Stimulated activated CD8-positive, alpha-beta memory T cell treated with anti-CD3 and anti-CD28 coated beads, Interleukin-4, amount 100 ng/mL, for 24 hours (primary cell): Measurements from ENCODE around the gene TLL2.
A peak's percentile ranks its signal among the peaks of the same experiment; 100 is the strongest.

Experiments
- DNase-seq: peaks from one replicate; pipeline ENCODE4 v3.0.0-alpha.2; 2020; ENCODE audit warnings: low read depth

The TLL2 gene

DNA sequence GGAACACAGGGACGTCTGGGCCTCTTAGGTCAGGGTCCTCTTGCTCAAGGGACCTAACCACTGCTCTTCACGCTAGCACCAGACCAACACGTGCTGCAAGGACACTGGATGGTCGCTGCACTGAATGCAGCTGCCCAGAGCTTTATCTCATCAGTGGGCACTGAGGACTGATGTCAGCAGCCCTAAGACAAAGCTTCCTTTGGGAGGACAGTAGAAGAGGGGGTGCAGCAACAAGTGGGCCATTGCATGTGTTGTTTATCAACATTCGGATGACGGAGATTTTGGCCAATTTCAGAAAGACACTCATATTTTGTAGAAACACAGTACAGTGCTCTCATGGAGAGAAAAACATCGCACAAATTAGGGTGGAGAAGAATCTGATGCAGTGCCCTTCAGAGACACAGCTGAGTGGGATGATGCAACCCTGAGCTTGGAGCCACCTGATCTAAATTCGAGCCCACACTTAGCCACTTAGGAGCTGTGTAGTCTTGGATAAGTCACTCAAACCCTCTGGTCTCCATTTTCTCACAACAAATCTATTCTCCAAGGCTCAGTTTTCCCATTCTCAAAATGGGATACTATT lies 156.6 kb downstream of the TLL2 start:
- no peak for DNase-seq

DNA sequence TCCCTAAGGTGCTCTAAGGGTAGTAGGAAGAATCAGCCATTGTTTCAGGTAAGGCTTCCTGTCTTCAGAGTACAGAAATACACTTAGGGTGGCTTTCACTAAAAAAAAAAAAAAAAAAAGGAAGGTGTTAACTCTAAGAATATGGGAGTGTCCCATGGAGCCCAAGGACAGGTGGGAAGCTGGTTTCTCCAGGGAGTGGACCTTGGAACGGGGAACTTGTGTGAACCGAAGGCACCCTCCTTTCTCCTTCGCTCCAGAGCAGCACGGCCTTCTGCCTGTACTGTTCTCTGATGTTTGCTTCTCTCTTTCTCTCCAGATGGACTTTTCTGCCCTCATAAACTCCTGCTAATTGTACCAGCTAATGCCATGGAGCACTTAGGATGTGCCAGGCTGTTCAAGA lies 161.1 kb downstream of the TLL2 start:
- DNase-seq, result no peak

DNA sequence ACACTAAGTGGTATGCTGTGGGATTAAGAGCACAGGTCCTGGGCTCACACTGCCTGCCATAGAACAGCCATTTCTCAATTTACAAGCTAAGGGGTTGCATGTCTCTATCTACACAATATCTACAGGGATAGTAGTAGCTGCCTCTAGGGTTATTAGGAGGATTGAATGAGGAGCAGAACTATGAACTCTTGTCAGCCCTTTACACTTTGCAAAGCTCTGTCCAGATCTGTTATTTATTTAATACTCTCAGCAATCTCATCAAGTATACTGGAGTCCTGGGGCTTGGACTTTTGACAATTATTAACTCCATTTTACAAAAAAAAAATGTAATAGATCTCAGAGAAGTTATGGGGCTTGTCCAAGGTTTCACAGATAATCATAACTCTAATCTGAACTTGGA lies 161.7 kb downstream of the TLL2 start:
- DNase-seq, result no peak

DNA sequence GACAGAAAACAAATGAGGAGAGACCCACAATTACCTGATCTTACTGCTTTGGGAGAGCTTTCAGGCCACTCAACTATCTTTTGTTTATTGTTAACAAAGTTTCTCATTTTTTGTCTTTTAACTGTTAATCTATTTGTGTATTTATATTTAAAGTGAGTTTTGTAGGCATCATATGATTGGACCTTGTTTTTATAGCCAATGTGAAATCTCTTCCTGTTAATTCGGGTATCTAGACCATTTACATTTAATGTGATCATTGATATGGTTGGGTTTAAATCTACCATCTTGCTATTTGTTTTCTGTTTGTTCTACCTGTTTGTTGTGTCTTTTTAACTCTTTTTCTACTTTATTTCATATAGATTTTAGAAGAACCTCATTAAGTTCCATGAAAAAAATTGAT lies 167.4 kb downstream of the TLL2 start:
- DNase-seq, result no peak

DNA sequence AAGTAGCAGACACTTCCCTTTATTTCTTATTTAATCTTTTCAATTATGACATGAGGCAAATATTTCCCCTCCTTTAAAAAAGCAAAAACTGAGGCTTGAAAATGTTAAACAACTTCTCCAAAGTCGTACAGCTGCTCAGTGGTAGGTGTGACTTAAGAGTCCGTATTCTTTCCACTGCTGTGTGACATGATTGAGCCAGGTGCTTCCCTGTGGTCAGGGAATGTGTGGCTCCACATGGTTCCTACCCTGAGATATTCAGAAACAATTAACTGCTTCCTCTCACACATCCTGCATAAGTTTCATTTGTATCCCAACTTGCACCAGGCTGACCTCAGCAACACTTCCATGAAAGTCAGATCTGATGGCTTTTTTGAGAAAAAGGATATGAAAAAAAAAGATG lies 168.5 kb downstream of the TLL2 start:
- no peak for DNase-seq

DNA sequence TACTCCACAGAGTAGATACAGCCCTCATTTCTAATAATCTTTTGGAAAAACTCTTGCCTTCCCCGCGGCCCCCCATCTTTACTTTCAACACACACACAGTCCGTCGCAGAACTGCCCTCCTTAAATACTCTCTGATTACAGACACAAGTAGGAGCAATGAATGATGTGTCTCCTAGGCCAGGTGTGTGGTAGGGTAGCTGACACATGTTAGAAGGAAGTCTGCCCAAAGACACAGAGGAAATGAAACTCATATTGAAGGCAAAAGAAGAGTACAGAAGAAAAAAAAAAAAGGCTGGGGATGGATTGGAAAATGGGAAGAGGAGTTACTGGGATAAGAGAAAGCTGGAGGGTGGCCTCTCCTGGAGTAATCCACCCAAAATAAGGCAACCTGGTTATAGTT lies 169.5 kb downstream of the TLL2 start:
- DNase-seq, result no peak

DNA sequence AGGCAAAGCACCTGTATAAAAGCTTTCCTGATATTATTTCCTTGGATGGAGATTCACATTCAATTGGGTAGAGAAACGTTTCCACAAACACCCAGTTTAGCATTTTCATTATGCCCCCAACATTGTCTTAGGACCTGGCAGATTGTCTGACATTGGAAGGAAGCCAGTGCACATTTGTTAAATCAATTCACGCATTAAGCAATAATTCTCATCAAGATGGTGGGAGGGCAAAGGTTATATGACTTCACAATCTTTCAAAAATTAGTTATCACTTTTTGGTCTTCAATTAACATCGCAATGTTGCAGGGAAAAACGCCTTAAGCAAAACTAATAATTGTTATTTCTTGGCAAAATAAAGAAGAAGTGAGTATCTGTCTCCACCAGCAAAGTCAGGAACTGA lies 171.3 kb downstream of the TLL2 start:
- DNase-seq, result no peak

DNA sequence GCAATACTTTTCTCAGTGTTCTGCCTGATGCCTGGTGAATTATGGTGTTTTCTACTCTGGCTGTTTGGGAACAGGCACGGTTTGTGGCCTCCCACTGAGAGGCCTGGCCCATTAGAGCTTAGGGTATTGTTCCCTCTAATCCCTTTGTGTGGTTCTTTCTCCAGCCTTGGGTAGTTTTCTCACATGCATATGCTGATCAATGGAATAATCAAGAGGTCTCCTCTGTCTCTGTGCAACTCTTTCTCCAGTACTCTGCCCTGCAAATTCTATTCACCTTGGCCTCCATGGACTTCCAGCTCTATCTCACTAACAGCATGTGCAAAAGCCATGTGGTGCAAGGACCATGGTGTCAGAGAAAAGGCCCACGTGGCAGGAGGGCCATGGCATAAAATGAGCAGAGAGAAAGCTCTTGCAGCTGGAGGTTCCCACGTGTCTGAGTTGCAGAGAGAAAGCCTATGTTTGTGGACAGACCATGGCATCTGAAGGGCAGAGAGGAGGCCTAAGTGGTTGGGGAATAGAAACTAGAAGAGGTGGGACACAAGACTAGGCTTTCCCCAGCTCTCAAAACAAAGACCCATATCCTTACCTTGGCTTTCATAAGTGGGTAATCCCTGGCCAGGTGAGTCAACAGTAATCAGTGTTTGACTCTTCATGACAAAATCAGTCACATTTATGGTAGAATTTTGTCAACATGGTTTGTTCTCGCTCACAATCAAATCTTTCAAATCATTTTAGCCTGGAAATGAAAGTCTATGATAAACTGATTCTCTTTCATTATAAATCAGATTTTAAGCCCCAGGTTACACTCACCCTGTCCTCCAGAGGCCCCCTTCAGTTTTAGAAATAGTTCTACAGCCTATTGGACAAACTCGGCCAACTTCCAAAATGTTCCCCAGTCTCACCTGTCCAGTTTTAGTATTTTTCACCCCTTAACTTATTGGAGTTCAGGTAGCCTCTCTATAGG lies 172.2 kb downstream of the TLL2 start:
- no peak for DNase-seq

DNA sequence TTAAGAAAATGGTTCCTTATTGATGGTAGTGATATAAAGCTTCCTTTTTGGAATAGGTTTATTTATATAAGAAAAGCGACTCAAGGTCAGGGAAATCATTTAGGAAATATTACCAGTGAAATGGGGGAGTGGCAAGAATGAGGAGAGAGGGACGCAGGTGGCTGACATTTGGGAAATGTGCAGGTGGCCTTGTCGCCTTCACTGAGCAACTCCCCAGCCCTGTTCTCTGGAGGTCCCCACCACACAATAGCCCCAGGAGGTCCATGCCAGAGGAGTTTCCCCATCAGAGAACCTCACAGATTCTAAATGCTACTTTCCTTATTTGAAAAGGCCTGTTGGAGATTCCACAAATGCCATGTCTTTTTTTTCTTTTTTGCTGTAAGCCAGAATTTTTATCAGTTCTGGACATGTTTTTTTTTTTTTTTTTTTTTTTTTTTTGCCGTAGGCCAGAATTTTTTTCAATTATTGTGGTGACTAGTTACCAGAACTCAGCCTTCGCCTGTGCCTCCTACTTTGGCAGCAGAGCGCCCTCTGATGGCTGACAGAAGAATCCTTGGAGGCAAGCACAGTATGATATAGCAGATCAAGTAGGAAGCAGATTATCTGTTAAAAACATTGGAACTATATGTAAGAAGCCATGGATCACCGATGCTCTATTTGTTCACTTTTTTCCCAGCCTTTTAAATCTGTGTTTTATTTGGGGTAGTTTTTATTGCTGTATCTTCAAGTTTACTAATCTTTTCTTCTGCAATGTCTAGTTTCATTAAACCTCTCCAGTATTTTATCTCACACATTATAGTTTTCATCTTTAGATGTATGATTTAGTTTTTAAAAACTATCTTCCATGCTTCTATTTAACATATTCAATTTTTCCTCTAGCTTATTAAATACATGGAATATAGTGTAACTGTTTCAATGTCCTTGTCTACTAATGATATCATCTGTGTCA lies 173.5 kb downstream of the TLL2 start:
- DNase-seq, result peak; percentile 38

DNA sequence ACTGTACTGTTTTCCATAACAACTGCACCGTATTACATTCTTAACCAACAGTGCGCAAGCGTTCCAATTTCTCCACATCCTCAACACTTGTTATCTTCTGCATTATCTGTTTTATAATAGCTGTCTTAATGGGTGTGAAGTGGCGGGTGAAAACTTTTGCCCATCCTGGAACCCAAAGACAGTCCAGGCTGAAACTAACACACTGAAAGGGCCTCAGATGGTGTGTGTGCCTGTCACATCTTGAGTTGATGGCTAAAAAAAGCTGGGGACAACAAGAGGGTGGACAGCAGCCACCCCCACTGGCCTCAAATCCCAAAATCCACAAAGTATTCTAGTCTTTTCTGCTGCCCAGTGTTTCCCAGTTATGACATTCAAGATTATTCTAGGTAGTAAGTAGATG lies 174.3 kb downstream of the TLL2 start:
- DNase-seq, result no peak

DNA sequence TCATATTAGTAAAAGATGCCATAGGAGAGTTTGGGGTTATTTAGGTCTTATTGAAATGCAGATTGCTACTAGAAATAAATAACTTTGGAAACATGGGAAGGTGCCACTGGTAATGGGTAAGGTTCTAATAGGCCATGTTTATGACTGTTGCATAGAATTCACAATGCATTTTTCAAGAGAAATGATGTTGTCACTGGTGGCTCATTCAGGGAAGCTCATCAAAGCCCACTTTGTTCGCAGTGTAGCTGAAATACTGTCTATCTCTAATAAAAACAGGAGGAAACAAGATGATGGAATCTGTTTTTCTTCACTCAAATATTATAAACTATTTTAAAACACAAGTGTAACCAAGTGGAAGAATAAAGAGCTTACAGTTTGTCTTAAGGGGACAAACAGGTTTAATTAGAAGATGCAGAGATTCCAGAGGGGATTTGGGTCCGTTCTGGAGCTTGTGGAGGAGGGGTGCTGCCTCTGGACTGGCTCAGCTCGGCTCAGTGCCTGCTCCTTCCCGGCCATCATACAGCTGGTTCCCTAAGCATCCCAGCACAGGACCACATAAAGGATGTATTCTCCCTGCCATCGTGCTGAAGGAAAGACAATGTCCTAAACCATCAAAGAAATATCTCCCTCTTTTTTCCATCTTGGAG lies 175.3 kb downstream of the TLL2 start:
- DNase-seq, result no peak

DNA sequence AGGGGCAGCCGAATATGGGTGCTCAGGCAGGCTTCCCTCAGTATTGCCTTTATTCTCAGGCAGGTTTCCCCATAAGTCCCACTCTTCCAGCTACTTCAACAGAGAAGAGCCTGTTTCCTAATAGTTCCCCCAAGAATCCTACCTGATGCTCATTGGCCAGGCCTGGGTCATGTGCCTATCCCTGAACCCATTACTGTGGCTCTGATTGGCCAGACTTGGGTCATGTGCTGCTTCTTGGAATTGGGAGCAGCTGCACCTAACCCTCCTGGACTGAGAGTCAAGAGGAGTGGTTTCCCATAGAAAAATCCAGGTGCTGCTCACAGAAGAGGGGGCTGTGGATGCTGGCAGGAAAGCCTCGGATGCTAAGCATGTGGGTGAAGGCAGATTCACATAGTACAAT lies 176.6 kb downstream of the TLL2 start:
- no peak for DNase-seq

DNA sequence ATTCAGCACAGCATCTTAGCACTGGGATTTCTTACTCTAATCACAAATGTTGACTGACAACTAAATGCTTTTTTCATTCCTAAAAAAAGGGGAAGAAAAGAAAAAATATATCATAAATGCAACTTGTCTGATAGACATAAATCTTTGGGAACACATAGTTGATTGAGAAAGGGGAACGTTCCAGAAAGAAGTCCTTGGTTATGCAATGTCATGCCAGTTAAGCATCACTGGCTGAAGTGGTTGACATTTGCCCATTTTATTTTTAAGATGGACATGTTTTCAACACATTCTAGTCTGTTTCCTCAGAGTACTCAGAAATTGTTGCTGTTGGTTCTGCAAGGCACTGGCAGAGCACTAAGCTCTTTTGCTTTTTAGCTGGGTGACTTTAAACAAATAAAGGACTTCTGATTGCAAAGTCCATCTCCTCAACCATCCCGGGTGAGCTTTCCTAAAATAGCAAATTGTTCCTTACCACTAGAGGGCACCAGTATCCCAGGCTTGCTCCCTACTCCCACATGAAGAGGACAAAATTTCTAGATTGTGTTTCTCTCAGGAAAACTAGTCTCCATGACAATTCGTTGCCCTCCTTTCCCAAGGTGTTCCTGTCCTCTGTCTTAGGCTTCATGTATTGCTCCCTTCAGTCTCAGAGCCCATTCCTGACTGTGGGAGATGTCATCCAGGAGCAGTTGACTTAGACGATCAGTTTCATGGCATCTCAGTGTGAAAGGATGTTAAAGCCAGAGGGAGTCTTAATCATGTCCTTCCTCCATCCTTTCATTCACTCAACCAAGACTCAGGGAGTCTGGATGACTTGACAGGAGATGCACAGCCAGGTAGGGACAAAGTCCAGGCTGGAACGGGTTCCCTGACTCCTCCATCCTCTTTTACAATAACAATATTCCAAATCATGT lies 178.9 kb downstream of the TLL2 start:
- DNase-seq, result no peak

DNA sequence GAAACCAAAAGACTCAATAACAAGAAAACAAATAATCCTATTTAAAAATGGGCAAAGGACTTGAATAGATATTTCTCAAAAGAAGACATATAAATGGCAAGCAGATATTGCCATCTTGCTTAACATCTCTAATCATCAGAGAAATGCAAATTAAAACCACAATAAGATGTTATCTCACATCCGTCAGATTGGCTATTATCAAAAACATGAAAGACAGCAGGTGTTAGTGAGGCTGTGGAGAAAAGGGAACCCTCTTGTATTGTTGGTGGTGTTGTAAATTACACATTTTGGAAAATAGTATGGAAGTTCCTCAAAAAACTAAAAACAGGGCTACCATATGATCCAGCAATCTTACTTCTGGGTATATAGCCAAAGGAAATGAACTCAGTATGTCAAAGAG lies 180.6 kb downstream of the TLL2 start:
- DNase-seq, result no peak

DNA sequence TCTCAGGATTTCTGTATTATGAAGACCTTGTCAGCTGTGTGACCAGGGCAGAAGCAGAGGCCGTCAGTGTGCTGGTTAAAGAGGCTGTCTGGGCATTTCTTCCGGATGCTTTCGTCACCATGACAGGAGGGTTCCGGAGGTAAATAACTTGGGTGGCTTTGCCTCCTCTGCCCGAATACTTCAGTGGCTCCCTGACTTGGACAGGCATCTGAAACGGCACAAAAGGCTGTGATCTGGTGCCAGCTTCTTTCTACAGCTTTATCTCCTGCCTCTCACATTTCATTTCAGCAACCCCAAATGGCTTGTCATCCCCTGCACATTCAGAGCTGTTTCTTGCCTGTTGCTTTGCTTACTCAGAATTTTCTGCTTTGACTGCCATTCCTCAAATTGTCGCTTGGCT lies 186.3 kb downstream of the TLL2 start:
- DNase-seq, result no peak

DNA sequence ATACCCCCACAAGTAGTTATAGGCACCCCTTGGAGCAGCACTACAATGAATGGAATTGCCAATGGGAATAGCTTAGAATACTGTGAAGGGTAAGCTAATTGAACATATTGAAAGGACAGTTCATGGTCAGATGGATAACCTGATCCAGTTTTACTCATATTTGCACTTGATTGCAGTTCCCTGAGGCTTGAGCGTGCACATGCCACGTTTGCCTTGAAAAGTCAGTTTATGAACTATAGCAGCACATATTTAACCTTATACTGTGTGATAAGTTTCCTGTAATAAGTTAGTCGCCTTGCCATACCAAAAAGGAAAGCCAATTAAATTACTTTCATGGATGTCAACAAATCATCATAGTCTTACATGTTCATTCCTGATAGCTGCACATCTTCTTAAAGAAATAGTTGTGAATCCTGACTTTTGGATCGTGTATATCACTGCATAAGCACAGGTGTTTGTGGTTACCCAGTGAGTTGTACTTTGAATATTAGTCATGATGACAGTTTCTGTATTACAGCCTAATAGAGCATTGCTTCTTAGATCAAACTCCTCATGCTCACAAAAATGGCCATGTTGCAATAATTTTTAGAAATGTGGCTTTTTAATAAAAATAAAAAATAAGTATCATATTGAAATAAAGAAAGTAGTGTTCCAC lies 187.9 kb downstream of the TLL2 start:
- DNase-seq, result no peak

DNA sequence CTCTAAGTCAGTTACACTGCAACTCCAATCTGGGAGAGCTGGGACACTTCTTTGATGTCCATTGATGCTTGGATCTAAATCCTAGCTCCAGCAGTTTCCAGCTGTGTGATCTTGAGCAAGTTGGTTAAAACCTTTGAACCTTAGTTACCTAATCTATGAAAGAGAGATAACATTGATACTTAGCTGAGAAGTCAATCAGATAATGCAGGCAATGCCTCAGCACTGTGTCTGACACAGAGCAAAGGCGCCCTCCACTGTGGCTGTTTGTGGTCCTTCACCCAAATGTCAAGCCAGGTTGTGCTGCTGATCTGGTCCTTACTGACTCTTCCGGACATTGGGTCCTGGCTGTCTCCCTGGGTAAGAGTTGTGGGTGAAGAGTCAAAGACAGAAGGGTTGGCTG lies 189.3 kb downstream of the TLL2 start:
- no peak for DNase-seq

DNA sequence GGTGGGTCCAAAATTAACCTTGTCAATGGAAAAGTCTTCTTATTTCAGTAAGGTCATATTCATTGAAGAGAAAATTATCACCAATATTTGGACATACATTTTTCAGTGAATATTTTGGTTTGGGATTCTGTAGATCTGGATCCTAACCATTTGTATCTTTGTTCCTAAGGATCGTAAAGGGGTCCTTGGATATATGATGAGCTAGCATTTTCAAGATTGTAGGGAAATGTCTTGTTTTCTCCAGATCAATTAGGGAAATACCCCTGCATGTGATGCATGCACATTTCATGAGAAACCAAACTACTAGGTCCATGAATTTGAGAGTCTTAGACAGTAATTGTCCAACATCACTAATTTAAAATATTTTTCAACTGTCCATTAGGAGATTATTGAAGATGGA lies 191.5 kb downstream of the TLL2 start:
- no peak for DNase-seq

DNA sequence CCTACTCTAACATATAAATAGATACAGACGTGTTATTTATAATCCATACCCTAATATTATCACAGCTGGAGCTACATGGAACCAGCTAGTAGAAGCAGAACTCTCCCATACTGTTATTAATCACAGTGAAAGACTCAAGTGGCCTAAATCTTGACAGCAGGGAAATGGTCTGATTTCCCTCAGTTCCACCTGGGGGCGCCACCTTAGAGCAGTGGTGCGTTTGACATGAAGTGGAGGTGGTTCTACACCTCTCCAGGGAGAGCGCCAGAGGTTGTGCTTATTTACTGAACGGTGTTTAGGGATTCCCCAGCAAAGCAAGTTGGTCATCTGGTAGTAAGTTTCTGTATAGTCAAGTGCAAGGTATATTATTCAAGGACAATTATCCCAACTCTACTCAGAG lies 191.9 kb downstream of the TLL2 start:
- DNase-seq, result no peak

DNA sequence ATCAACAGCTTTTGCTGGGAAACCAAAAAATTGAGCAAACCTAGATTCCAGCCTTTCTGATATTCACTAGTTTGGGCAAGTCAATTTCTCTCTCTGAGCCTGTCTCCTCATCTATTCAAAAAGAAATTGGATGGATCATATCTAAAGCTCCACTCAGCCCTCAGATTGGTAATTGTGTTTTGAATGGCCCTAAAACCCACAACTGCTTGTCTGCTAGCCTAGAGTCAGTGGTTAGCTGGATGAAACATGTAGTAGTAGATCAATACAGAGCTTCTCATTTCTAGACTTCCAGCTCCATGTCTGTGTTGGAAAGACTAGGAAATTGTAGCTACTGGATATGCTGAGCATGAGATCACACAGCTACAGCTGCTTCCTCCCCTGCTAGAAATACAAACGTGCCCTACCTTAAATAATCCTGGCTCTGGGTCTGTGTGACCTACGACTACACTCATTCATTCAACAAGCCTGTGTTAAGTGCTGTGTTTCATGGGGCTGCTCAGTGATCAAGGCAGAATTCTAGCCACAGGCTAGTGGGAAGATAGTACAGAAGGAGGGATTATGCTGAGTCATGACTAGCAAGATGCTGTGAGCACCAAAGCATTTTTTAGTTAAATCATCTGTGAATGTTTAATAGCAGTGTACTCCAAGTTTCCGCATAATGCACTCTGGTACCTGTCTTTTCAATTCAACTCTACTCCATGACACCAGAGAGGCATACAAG lies 193.8 kb downstream of the TLL2 start:
- DNase-seq, result no peak
